ENCODE data around the gene ARPP19. TPM values are rescaled to one million over a fixed set of nuclear protein-coding genes. Genes with fewer than 3 reads are reported as not detected.

Gene ARPP19
- total and polyA plus RNA-seq, 2 experiments from 2014 or later, result 78.3 to 192 TPM

- Histone ChIP-seq H3K4me3 (no peak overlapping the region), H3K4me2 (no peak overlapping the region), H4K20me1 (replicated peaks; ENCODE audit: insufficient read depth) (peaks cover 72% of the 10 kb centered on the region), H3K79me2 (replicated peaks; ENCODE audit: insufficient read depth) (peaks cover 100% of the 10 kb centered on the region), H3K4me1 (ENCODE audit: insufficient read depth) (peaks cover 23% of the 10 kb centered on the region; the same call in 1 of the 2 replicates), H3F3A (replicated peaks; ENCODE audit: low read depth) (no peaks in the 10 kb centered on the region), H3K36me3 (ENCODE audit: insufficient read depth) (no peaks in the 10 kb centered on the region), H3K27ac (ENCODE audit: low read depth) (no peak overlapping the region), H3K27me3 (ENCODE audit: insufficient read depth) (no peaks in the 10 kb centered on the region), H2AFZ (no peak overlapping the region), H3K9me2 (ENCODE audit: insufficient read depth) (no peaks in the 10 kb centered on the region)
- Mint-ChIP-seq H3K36me3 (ENCODE audit: low read depth) (peaks cover 13% of the 10 kb centered on the region; the same call in 2 of the 3 replicates), H3K27me3 (ENCODE audit: insufficient read depth, low read depth, poor library complexity) (peaks cover 8% of the 10 kb centered on the region), H3K4me3 (no peak overlapping the region), H3K9me3 (no peaks in the 10 kb centered on the region), H3K27ac (no peak overlapping the region), H3K4me1 (peaks cover 38% of the 10 kb centered on the region)
- TF ChIP-seq STAT1 (IDR thresholded peaks at IDR 0.05; ENCODE audit: unreplicated experiment) (no peak), NANOG (IDR thresholded peaks at IDR 0.05; ENCODE audit: borderline replicate concordance) (no peak), ZNF114 (CRISPR knock-in tag; IDR thresholded peaks at IDR 0.05) (no peak), EZH2phosphoT487 (IDR thresholded peaks at IDR 0.05; ENCODE audit: unreplicated experiment) (no peak), CTCF (conservative IDR thresholded peaks at IDR 0.05; ENCODE audit: low read depth in 2 of 2) (no peak)
- DNase-seq (ENCODE audit: low spot score) (no peak), ATAC-seq (no peak)
Measured at GRCh38 chr15:52563501-52564060, 5.2 kb downstream of the ARPP19 start.

GRCh38 chr15:52559575-52559974 lies 9.3 kb downstream of the ARPP19 start:
- Histone ChIP-seq H3K27ac (ENCODE audit: low read depth) (no peak overlapping the region), H2AFZ (no peak overlapping the region), H3K36me3 (ENCODE audit: insufficient read depth) (peaks cover 19% of the 10 kb centered on the region; the same call in 1 of the 2 replicates), H3K4me3 (no peak overlapping the region), H3K9me2 (ENCODE audit: insufficient read depth) (no peaks in the 10 kb centered on the region), H3F3A (replicated peaks; ENCODE audit: low read depth) (no peaks in the 10 kb centered on the region), H3K27me3 (ENCODE audit: insufficient read depth) (no peaks in the 10 kb centered on the region), H4K20me1 (replicated peaks; ENCODE audit: insufficient read depth) (peaks cover 67% of the 10 kb centered on the region), H3K79me2 (replicated peaks; ENCODE audit: insufficient read depth) (peaks cover 100% of the 10 kb centered on the region), H3K4me1 (ENCODE audit: insufficient read depth) (peaks cover 16% of the 10 kb centered on the region; the same call in 1 of the 2 replicates), H3K4me2 (no peak overlapping the region)
- no peak overlapping the region for H3K4me3 Mint-ChIP-seq
- H3K36me3 Mint-ChIP-seq (ENCODE audit: low read depth), result peaks cover 23% of the 10 kb centered on the region; the same call in 2 of the 3 replicates
- no peak overlapping the region for H3K27ac Mint-ChIP-seq
- ATAC-seq (peak; percentile 29; the same call in 1 of the 3 replicates), DNase-seq (ENCODE audit: low spot score) (no peak)
- H3K4me1 Mint-ChIP-seq, result peaks cover 23% of the 10 kb centered on the region
- peaks cover 3% of the 10 kb centered on the region for H3K27me3 Mint-ChIP-seq (ENCODE audit: insufficient read depth, low read depth, poor library complexity)
- no peaks in the 10 kb centered on the region for H3K9me3 Mint-ChIP-seq
- TF ChIP-seq ZNF331 (CRISPR knock-in tag; IDR thresholded peaks at IDR 0.05; ENCODE audit: low read depth) (no peak), ZNF114 (CRISPR knock-in tag; IDR thresholded peaks at IDR 0.05) (no peak), JUNB (IDR thresholded peaks at IDR 0.05; ENCODE audit: unreplicated experiment) (no peak), EZH2phosphoT487 (IDR thresholded peaks at IDR 0.05; ENCODE audit: unreplicated experiment) (no peak), POLR2AphosphoS5 (IDR thresholded peaks at IDR 0.05; ENCODE audit: low read depth) (no peak), ZNF462 (CRISPR knock-in tag; IDR thresholded peaks at IDR 0.05) (no peak), CTCF (conservative IDR thresholded peaks at IDR 0.05; ENCODE audit: low read depth in 2 of 2) (no peak), ETS1 (IDR thresholded peaks at IDR 0.05) (no peak)

Data from GM23338 (cell line).